Retina (tissue), 1 donor: ENCODE measurements around the gene SERPINI1.

Experiments
- DNase-seq: peaks from one replicate; pipeline ENCODE4 v3.0.0-alpha.2; 2016

Gene SERPINI1

DNA sequence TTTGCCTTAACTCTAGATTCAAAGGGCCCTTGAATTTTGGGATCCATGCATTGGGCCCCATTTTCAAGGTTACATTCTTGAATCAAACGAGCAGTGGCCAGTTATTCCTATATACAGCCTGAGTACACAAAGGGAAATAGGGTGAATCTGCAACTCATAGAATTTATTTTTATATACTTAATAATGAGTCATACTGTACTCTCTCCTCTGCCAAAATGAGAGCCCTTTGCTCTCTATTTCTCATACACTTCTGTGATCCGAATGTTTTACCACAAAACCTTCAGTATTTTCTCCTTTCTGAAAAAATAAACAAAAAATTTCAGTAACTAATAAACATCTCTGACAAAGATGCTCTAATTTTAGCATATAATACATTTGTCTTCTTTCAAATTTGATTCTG is 116.7 kb downstream of the SERPINI1 start:
- no peak for DNase-seq

DNA sequence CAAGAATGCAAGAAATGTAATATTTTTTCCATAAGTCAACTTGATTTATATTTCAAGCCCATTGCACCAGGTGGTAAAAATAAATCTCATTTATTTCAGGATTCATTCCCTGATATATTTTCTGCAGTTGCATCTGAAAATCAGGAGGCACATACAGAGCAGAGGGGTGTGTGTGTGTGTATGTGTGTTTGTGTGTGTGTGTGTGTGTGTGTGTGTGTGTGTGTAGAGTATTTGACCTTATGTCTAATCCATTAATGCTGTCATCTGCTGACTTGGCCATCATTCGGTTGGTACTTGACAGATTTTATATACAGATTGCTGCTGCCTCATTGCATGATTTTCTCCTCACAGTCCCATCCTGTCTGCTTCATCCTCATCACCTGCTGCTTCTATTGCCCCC is 118.5 kb downstream of the SERPINI1 start:
- DNase-seq, result no peak

DNA sequence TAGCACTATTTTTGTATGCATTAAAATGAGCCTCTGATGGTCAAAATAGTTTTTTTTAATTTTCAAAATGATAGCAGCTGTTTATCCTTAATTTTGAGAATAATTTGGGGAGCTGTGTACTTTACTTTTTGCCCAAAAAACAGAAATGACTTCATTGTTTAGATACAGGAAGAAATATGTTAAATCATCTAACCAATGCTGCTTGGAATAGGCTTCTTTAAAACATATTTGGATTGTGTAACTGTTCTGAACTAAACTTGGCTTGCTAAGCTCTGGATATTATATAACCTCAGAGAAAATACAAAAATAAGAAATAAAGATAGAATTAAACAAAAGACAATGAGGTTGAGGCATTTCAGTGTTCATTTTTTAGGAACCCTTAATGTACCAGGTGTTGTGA is 119.3 kb downstream of the SERPINI1 start:
- DNase-seq, result no peak

DNA sequence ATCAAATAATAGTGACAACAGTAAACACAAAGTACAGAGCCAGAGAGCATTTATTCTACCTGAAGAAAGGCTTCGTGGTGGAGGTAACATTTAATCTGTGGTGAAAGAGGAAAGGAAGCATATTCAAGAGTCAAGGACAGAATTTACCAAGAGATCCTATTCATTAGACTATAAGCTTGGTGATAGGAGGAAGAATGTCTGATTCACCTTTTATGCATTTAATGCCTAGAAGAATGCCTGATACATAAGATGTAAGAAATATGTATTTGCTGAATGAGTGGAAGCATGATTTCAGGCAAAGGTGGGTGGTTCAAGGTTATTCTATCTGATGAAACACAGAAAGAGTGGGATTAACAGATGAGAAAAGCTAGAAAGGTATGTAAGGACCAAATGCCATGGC is 119.8 kb downstream of the SERPINI1 start:
- DNase-seq, result no peak

DNA sequence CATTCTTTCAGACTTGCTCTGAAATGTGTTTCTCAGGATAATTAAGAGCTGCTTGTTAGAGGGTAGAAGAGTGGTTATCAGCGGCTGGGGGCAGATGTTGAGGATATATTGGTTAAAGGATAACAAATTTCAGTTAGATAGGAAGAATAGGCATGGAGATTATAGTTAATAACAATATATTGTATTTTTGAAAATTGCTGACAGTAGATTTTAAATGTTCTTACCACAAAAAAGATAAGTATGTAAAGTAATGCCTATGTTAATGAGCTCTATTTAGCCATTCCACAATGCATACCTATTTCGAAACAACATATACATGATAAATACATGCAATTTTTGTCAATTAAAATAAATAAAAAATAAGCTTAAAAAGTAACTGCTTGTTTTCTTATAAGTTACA is 123.3 kb downstream of the SERPINI1 start:
- no peak for DNase-seq

DNA sequence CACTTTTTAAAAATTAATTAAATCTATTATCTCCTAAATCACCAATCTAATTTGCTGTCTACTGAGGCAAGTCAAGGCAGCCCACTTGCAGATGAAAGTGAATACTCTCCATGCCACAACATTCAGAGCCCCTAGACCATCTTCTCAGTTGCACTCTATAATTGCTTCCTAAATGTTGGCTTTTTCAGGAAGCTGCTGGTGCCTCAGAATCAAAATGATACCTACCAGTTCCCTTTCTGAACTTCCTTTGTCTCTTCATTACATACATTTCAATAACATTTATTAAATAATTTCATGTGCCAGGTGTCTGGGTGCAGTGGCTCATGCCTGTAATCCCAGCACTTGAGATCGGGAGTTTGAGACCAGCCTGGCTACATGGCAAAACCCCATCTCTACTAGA is 124.1 kb downstream of the SERPINI1 start:
- DNase-seq, result no peak

DNA sequence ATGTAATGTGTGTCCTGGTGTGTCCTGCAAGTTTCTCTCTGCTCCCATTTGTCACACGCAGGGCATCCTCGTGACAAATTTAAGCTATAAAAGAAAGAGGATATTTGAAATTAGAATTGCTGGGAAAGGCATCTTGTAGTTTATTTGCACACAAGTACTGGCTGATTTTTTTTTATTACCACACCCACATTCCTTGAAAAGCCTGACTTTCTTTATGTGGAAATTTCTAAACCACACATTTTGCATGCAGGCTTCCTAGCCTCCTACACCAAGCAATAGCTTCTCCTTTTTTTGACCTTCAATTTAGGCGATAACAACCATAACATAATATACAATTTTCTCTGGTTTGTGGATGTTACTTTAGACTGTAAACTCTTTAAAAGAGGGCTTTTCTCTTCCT is 126.1 kb downstream of the SERPINI1 start:
- DNase-seq, result no peak

DNA sequence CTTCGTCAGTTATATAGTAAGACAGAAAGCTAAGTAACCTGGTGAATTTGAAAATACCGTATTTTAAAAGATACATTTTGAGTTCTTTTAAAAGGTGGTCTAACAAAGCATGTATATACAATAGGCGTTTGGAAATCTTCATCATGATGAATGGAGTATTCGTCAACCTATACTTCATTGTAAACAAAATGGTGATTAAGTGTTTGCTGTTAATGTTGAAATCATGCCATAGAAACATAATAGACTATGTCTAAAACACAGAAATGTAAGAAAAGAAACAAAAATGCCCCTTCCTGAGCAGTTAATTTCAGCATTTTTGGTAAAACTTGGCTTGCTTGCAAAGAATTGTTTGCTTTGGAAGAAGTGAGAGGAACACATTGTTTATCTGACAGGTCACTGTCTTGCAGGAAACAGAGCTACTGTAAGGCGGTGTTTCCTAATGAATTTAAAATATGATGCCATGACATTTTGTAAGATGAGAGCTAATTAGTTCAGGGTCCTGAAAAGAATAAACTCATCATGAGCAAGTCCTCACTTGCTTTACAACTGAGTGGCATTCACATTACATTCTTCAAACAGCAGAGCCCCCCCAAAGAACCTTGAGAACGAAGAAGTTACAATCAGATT is 126.7 kb downstream of the SERPINI1 start:
- no peak for DNase-seq

DNA sequence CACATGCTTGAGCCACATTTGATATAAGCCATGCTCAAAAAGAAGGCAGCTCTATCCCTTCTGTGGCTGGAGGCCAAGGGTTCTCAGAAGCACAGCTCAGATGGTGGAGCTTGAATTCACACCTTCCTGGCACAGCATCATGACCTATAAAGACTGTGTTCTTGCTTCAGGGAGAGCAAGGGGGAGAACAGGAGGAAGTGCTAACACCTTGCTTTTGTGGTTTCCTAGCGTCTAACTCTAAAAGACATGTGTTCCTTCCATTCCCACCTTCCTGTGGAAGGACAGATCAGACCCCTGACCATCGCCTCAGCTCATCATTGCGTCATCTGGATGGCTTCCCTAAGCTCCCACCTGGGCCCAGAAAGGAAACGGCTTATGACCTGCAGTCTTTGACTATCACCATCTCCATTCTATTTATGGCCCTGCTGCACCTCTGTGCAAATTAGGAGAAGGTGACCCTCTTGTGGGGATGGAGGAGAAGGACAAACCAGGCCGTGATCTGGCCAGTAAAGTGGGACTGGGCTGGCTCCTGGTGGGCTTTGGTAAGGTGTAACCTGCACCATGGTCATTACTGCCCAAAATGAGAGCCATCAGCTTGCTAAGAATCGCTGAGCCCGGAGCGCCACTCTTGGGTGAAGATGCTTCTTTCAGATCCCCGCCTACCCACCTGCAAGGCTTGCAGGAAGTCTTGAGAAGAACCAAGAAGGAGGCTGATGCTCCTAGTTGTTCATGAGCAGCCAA is 128.5 kb downstream of the SERPINI1 start:
- no peak for DNase-seq

DNA sequence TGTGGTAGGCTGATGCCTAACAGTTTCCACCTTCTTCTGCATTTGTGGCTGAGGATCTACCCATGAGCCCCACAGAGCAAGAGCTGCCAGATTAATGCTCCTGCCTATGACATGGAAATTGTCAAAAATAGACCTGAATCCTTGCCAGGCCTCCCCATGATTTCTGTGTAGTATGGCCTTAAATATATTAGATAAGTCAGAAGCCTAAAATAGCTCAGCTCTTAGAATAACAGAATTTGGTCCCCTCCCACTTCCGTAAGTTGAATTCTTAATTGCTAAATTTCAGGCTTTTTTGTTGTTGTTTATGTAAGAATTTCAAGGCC is 129.0 kb downstream of the SERPINI1 start:
- DNase-seq, result no peak

DNA sequence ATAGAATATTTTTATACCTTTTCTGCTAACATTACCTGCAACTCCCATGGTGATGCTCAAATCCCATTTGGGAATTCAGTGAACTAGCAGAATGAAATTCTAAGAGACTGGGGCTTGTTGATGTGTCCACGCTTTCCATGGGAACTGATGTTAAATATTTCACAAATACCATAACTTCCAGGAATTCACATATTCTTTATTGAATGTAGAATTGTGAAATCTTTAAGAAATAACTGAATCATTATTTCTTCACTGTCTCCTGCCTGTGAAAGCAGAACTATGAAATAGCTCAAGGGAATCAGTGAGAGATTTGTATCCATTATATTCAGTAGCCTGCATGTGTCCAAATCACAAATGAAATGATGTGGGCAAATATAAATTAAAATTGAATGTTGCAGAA is 130.8 kb downstream of the SERPINI1 start:
- no peak for DNase-seq

DNA sequence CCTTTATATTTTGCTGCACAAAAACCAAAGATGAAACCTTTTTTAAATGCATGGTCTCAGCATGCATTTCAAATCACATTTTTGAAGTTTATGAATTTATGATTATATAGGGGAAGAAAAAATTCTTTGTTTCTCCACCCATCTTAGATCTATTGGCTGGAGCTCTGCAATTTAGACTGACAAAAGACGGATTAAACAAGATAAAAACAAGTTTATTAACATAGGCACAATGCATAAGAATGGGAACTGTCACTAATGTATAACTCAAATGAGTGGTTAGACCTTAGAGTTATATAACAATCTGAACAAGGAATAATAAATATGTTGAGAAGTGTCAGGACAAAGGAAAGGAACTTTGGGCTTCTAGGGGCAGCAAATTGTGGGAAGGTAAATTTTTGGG is 132.5 kb downstream of the SERPINI1 start:
- no peak for DNase-seq

DNA sequence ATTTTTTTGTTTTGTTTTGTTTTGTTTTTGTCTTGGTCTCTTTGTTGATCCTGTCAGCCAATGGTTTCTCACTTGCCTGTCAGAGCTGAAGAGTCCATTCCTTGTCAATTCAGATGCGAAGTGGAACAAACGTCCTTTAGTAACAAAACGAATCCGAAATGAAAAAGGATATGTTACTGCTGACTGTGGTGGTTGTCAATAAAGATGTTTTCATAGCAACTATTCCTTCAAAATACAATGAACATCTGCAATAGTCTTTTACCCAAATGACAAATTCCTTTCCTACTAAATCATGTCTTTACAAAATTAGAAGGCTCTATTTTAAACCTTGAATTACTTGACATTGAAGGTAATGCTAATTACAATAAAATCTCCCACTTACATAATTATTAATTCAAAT is 134.7 kb downstream of the SERPINI1 start:
- no peak for DNase-seq

DNA sequence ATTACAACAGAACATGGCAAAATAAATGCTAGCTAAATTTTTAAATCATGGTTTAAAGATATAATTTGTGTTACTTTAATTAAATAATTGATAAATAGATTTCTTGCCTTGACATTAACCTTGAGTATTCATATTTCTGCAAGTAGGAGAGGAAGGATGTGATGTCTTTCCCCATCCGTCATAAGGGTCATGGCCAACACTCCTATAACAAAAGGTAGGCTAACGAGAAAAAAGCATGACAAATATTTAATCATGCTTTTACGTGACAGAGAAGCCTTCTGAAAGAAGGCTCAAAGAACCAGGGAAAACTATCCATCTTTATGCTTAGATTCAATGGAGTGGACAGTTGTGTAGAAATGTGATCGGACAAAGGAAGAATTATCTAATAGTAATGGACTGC is 135.2 kb downstream of the SERPINI1 start:
- no peak for DNase-seq

DNA sequence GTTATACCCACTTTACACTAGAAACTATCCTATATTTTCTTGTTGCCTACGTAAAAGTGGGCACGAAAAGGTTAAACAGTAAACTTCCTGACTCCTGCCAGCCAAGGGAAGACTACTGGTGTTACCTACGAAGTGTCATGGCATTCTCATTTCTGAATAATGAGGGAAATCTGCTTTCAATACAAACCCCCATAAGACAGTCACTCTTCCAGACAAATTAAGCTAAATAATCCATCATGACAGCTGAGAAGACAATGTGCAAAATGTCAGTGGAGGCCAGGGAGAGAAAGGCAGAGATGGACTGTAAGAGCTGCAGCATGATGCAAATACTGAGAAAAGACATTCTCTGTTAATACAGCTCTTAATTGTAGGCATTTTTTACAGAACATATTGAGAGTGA is 136.5 kb downstream of the SERPINI1 start:
- DNase-seq, result no peak

DNA sequence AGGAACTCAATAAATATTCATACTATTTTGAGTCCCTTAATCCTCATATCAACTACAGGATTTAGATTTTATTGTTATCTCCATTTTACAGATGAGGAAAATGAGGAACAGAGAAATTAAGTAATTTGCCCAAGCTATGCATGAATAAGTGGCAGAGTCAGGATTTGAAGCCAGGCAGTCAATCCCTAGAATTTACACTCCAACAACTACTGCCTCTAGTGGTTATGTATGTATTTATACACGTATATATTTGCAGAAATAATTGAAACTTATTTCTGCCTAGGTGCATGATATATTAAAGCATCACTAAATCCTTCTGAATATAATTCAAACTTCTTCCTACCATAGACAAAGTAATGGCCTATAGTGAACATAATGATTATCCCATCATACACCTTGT is 137.4 kb downstream of the SERPINI1 start:
- no peak for DNase-seq

DNA sequence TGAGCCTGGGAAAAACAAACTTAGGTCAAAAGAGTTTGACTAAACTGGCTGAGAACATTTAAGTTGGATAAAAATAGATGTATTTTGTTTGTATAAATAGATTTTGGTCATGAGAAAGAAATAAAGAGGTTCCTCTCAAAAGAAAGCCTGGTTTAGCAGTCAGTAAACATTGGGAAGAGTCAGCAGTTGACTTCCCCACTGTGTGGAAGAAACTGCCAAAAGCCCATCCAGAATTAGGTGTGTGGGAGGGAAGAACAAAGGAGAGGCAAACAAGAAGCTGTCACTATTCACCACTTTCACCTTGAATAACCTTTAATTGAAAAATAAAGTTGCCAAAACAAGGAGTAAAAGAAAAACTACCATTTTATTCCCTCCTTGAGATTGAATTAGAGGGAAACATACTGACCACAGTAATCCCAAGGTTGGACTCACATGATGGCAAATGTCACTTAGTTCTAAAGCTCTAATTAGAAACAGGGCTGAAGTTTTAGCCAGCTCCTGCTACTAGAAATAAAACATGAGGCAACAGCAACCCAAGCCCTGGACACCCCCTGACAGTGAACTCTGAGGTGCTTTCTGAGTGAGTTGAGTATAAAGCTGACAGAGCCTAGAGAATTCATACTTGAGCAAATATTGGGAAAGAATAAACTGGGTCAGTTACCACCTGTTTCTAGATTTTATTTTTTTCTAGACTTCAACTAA is 139.3 kb downstream of the SERPINI1 start:
- DNase-seq, result no peak
